ENCODE results near the gene C4BPA.

The C4BPA gene

GRCh38 chr1:207085887-207086286 lies 18.1 kb upstream of the C4BPA start:
- Histone ChIP-seq H3K36me3 (ENCODE audit: low read length) (no peaks in the 10 kb centered on the region), H3K4me2 (ENCODE audit: low read depth, low read length, poor library complexity, severe bottlenecking) (no peak overlapping the region), H3F3A (ENCODE audit: insufficient read depth) (no peaks in the 10 kb centered on the region), H3K9ac (ENCODE audit: low read length) (no peak overlapping the region), H3K27ac (ENCODE audit: low read depth, low read length) (no peak overlapping the region), H3K27me3 (ENCODE audit: low read length) (no peaks in the 10 kb centered on the region), H3K79me2 (ENCODE audit: insufficient read depth, low read length) (no peaks in the 10 kb centered on the region), H3K4me3 (ENCODE audit: insufficient read depth, low read length, poor library complexity, severe bottlenecking) (no peak overlapping the region), H3K9me3 (ENCODE audit: insufficient read depth, low read length) (no peaks in the 10 kb centered on the region), H3K9me2 (replicated peaks; ENCODE audit: insufficient read depth, low read length) (no peaks in the 10 kb centered on the region), H4K20me1 (ENCODE audit: low read depth, low read length) (no peaks in the 10 kb centered on the region), H2AFZ (ENCODE audit: low read depth, low read length, severe bottlenecking) (no peak overlapping the region)
- TF ChIP-seq EZH2phosphoT487 (conservative IDR thresholded peaks at IDR 0.05; ENCODE audit: low read length), result no peak
- TF ChIP-seq CTCF (IDR thresholded peaks at IDR 0.05; ENCODE audit: insufficient read depth, low read length, poor library complexity, severe bottlenecking), result no peak

DNA sequence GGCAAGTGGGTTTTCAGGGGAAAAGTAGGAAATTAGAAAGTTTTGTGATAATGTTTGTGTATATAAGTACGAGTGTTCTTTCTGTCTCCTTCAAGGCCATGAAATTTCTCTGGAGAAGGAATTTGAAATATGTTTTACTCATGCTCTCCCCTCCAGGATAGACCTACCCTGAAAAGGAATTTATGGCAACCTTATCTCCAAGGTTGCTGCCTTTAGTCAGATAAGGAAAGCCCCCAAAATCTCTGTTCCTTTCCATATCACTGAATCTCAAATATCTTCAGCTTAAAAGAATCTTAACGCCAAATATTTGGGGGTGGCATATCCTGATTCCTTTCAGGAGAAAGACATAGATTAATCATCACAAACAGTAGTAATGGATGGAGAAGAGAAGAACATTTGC lies 15.9 kb upstream of the C4BPA start:
- TF ChIP-seq EZH2phosphoT487 (conservative IDR thresholded peaks at IDR 0.05; ENCODE audit: low read length) (no peak), CTCF (IDR thresholded peaks at IDR 0.05; ENCODE audit: insufficient read depth, low read length, poor library complexity, severe bottlenecking) (no peak)
- Histone ChIP-seq H3K27me3 (ENCODE audit: low read length) (no peaks in the 10 kb centered on the region), H3F3A (ENCODE audit: insufficient read depth) (no peaks in the 10 kb centered on the region), H3K9me2 (replicated peaks; ENCODE audit: insufficient read depth, low read length) (no peaks in the 10 kb centered on the region), H3K4me2 (ENCODE audit: low read depth, low read length, poor library complexity, severe bottlenecking) (no peak overlapping the region), H3K79me2 (ENCODE audit: insufficient read depth, low read length) (no peaks in the 10 kb centered on the region), H3K27ac (ENCODE audit: low read depth, low read length) (no peak overlapping the region), H3K4me3 (ENCODE audit: insufficient read depth, low read length, poor library complexity, severe bottlenecking) (no peak overlapping the region), H2AFZ (ENCODE audit: low read depth, low read length, severe bottlenecking) (no peak overlapping the region), H4K20me1 (ENCODE audit: low read depth, low read length) (no peaks in the 10 kb centered on the region), H3K9ac (ENCODE audit: low read length) (no peak overlapping the region), H3K36me3 (ENCODE audit: low read length) (no peaks in the 10 kb centered on the region), H3K9me3 (ENCODE audit: insufficient read depth, low read length) (no peaks in the 10 kb centered on the region)

- Histone ChIP-seq H3K9me2 (replicated peaks; ENCODE audit: insufficient read depth, low read length) (no peaks in the 10 kb centered on the region), H2AFZ (ENCODE audit: low read depth, low read length, severe bottlenecking) (no peak within 1 kb of the TSS)
- TF ChIP-seq EZH2phosphoT487 (conservative IDR thresholded peaks at IDR 0.05; ENCODE audit: low read length), result no peak
- TF ChIP-seq CTCF (IDR thresholded peaks at IDR 0.05; ENCODE audit: insufficient read depth, low read length, poor library complexity, severe bottlenecking), result no peak
These were observed 15.1 kb upstream of the C4BPA start, which contains the start of gene C4BPB for GRCh38 chr1:207088701-207089626. TSS of gene C4BPB (plus strand) at chr1:207088860. CDS start at chr1:207089532, 672 bp downstream.

More at GRCh38 chr1:207088701-207089626, 15.1 kb upstream of the C4BPA start, which contains the start of gene C4BPB:
- Histone ChIP-seq H3K36me3 (ENCODE audit: low read length) (no peaks in the 10 kb centered on the region), H3K9ac (ENCODE audit: low read length) (no peak within 1 kb of the TSS), H3K4me3 (ENCODE audit: insufficient read depth, low read length, poor library complexity, severe bottlenecking) (no peak within 1 kb of the TSS), H3K27ac (ENCODE audit: low read depth, low read length) (no peak within 1 kb of the TSS), H3F3A (ENCODE audit: insufficient read depth) (no peaks in the 10 kb centered on the region), H3K79me2 (ENCODE audit: insufficient read depth, low read length) (no peaks in the 10 kb centered on the region), H3K27me3 (ENCODE audit: low read length) (no peaks in the 10 kb centered on the region), H3K9me3 (ENCODE audit: insufficient read depth, low read length) (no peaks in the 10 kb centered on the region), H3K4me2 (ENCODE audit: low read depth, low read length, poor library complexity, severe bottlenecking) (no peak within 1 kb of the TSS), H4K20me1 (ENCODE audit: low read depth, low read length) (no peaks in the 10 kb centered on the region)
